Fibroblast of peridontal ligament (primary cell): ENCODE data around the gene TAF1C.
A peak's percentile ranks its signal among the peaks of the same experiment; 100 is the strongest.

ENCODE experiments used
- DNase-seq: peaks from one replicate; pipeline ENCODE4 v3.0.0-alpha.2; 2010; ENCODE audit errors: extremely low read depth

TAF1C gene

GRCh38 chr16:84156342-84156784 is 30.5 kb downstream of the TAF1C start:
- DNase-seq = no peak

DNA sequence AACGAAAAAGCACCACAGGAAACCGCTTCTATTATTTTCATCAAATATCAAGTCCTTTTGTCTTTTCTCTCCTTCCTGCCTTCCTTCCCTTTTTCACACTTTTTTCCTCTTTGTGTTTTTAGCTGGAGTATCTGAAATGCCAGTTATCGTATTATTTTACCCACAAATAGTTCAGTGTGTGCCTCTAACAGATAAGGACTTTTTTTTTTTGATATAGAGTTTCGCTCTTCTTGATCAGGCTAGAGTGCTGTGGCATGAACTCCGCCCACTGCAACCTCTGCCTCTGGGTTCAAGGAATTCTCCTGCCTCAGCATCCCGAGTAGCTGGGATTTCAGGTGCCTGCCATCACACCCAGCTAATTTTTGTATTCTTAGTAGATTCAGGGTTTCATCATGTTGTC is 31.1 kb downstream of the TAF1C start:
- no peak for DNase-seq

GRCh38 chr16:84155226-84155625 is 31.6 kb downstream of the TAF1C start:
- DNase-seq = no peak

- DNase-seq = no peak
Measured at GRCh38 chr16:84153660-84154214, 33.1 kb downstream of the TAF1C start.

GRCh38 chr16:84150926-84151325 is 35.9 kb downstream of the TAF1C start:
- DNase-seq = no peak

GRCh38 chr16:84144859-84145639 is 41.8 kb downstream of the TAF1C start, which contains the start of the genes DNAAF1 and HSDL1:
TSS of gene DNAAF1 (plus strand) at chr16:84145308. CDS start at chr16:84145441, 133 bp downstream.
TSS of gene HSDL1 (minus strand) at chr16:84145177. CDS start at chr16:84131321, 13,856 bp downstream.
- DNase-seq = peak; percentile 69

DNA sequence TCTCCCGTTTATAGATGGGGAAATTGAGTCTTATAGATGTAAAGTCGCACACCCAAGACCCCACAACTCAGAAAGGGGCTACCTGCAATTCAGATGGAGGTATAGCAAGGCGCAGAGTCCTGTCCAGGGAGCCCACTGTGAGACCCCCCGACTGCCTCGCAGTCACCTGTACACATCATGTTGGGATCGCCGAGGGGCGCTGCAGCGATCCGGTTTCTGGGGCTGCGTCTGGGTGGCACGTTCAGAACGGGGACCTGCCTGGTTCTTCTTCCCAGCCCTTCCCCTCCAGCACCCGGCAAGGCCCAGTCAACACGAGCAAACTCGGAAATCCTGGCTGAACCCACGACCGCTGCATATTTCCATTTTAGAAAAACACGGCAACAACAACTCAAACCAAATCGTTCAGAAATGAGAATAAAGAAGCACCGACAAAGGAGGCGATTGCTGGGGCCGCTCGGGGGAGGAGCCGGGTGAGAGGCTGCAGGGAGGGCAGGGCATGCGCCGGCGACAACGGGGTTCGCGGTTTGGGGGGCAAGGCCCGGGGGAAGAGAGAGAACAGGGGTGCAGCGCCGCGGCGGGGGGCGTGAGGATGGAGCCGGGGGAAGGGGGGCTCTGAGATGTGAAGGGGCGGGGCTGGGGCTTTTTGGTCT is 42.5 kb downstream of the TAF1C start:
- no peak for DNase-seq

DNA sequence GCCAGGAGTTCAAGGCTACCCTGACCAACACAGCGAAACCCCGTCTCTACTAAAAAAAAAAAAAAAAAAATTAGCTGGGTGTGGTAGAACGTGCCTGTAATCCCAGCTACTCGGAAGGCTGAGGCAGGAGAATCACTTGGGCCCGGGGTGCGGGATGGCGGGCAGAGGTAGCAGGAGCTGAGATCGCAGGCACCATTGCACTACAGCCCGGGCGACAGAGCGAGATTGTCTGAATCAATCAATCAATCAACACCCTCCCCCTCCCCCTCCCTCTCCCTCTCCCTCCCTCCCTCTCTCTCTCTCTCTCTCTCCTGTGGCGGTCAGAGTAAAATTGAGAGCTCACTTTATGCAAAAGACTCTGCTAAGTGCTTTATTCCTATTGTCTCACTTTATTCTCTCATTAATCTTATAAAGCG is 43.1 kb downstream of the TAF1C start:
- no peak for DNase-seq

DNA sequence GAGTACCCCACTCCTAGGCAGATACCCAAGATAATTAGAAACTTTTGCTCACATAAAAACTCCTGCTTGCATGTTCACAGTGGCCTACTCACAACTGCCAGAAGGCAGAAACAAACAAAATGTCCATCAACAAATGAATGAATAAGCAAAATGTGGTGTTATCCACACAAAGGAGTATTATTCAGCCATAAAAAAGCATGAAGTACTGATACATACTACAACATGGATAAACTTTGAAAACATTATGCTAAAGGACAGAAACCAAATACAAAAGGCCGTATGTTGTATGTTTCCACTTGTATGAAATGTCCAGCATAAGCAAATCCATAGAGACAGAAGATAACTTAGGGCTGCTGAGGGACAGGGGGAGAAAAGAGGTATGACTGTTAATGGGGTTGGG is 43.8 kb downstream of the TAF1C start:
- DNase-seq = no peak

- no peak for DNase-seq
Measured at GRCh38 chr16:84141143-84141670, 45.6 kb downstream of the TAF1C start.

- DNase-seq = no peak
Measured at GRCh38 chr16:84139628-84140258, 47.1 kb downstream of the TAF1C start.

DNA sequence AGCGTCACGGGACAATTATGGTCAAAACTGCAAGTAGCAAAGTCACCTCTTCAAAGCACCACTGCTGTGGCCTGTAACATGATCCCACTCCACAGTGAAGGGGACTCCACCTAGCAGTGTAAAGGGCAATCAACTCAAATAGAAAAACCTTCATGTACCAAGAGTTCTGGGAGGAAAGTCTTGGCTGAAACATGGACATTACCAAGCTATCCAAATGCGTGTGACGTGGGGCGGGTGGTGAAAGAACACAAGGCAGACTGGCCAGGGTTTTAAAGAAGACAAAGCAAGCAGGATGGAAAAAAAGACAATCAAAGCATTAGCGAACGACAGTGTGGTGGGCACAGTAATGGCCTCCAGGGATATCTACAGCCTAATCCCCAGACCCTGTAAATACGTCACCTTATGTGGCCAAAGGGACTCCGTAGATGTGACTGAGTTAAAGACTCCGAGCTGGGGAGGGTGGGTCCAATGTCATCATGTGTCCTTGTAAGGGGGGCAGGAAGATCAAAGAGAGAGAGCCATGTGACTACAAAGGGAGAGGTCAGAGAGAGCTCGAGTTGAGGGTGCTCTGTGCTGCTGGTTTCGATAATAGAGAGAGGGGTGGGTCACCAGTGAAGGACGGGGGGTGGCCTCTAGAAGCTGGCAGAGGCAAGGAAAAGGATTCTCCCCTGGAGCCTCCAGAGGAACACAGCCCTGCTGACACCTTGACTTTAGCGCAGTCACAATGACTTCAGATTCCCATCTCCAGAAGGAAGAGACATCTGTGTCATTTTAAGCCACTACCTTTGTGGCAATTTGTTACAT is 47.8 kb downstream of the TAF1C start:
- DNase-seq = peak; percentile 38

GRCh38 chr16:84138500-84138823 is 48.4 kb downstream of the TAF1C start:
- no peak for DNase-seq

DNA sequence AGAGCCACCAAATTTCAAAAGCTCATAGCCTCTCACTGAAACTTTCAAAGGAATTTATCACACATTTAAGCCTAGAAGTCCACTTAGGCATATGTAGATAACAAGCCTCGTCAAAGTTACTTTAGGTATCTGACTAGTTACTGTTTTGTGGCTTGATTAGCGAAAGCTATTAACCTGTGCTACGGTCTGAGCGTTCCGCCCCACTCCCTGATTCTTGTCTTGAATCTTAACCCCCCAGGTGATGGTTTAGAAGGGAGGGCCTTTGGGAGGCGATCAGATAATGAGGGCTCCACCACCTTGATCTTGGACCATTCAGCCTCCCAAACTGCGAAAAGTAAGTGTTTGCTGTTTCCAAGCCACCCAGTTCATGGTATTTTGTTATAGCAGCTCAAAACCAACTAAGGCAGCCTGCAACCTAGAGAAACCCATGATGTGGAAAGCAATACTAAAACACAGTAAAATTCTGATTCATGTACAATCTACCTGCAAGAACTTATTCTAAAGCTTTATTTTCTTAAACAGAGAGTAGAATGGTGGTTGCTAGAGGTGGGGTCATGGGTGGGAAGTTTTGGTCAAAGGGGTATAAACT is 49.0 kb downstream of the TAF1C start:
- DNase-seq = no peak

GRCh38 chr16:84137287-84137686 is 49.6 kb downstream of the TAF1C start:
- no peak for DNase-seq

GRCh38 chr16:84136331-84137125 is 50.3 kb downstream of the TAF1C start:
- DNase-seq = no peak

- DNase-seq = peak; percentile 45
Measured at GRCh38 chr16:84132527-84133285, 54.2 kb downstream of the TAF1C start.

GRCh38 chr16:84131117-84131516 is 55.7 kb downstream of the TAF1C start:
- DNase-seq = no peak
